Heart left ventricle (tissue), 13 donors: ENCODE results near the gene SBK2.

Experiments
- POLR2A ChIP-seq, 2 donors: fragments of 450-650 bp; IDR thresholded peaks; one replicate each; pipeline ENCODE4 v1.6.1; 2017; ENCODE audit warnings: antibody characterized with exemption in 2 of 2, mild to moderate bottlenecking in 2 of 2, moderate library complexity in 2 of 2
- TF ChIP-seq, protein P1 (sequence below), 12 donors: fragments of 200-600 bp; sonication (generic) in 4 of 12; IDR thresholded peaks; one replicate each; pipeline versions ENCODE4 v1.5.0 to v1.8.0; 2018 to 2022; ENCODE audit warnings: antibody characterized with exemption in 12 of 12, mild to moderate bottlenecking in 5 of 12
- donor health status: ischemic (EF 13 %, LVEDD 7.1; RV severe dilation, severe dysfunction).
- donor health status: DM: no; HTN: yes; CAD: no.
- donor health status: DM: no; HTN: no; CAD: no.
- donor health status: ischemic (EF 25% LVEDD 6.9; RV normal size, moderate dysfunction).
- donor health status: ischemic (EF 25% LVEDD 5.7; RV mildly dilated, moderate dysfunction).
- donor health status: ischemic (EF 35%, LVEDD 5.7; RV mildly dilated, moderate dysfunction).
- donor health status: nonischemic (EF 11% LVEDD 7.7; RV severe dilation, severe dysfunction).
- donor health status: DM: yes; HTN: yes; CAD: no.
- donor health status: PGD.
- donor health status: ischemic (EF 29% LVEDD 5.4; RV normal size, mild dysfunction).
- donor health status: nonischemic (EF 23%, LVEDD 6.1; RV moderate dilation, normal function).

DNA sequence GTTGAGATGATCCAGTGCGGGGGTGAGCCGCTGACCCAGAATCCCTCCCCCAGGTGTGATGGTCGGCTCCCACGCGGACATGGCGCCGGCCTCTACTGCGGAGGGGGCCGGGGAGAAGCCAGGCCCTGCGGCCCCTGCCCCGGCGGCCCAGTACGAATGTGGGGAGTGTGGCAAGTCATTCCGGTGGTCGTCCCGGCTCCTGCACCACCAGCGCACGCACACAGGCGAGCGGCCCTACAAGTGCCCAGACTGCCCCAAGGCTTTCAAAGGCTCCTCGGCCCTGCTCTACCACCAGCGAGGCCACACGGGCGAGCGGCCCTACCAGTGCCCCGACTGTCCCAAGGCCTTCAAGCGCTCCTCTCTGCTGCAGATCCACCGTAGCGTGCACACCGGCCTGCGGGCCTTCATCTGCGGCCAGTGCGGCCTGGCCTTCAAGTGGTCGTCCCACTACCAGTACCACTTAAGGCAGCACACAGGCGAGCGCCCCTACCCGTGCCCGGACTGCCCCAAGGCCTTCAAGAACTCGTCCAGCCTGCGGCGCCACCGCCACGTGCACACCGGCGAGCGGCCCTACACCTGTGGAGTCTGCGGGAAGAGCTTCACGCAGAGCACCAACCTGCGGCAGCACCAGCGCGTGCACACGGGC, 55.7 kb downstream of the SBK2 start:
- TF ChIP-seq, protein P1, sequence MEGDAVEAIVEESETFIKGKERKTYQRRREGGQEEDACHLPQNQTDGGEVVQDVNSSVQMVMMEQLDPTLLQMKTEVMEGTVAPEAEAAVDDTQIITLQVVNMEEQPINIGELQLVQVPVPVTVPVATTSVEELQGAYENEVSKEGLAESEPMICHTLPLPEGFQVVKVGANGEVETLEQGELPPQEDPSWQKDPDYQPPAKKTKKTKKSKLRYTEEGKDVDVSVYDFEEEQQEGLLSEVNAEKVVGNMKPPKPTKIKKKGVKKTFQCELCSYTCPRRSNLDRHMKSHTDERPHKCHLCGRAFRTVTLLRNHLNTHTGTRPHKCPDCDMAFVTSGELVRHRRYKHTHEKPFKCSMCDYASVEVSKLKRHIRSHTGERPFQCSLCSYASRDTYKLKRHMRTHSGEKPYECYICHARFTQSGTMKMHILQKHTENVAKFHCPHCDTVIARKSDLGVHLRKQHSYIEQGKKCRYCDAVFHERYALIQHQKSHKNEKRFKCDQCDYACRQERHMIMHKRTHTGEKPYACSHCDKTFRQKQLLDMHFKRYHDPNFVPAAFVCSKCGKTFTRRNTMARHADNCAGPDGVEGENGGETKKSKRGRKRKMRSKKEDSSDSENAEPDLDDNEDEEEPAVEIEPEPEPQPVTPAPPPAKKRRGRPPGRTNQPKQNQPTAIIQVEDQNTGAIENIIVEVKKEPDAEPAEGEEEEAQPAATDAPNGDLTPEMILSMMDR (IDR thresholded peaks at IDR 0.05): no peak
- no peak for TF ChIP-seq POLR2A (IDR thresholded peaks at IDR 0.05)
